GM12864 (cell line): ENCODE measurements around the gene RPL28.
"Not testable (repeated sequence)": the region's sequence is repeated elsewhere in the genome, so short reads cannot be mapped to it uniquely, and the experiment has no call there.

Experiments
- DNase-seq: peaks from one replicate; pipeline ENCODE4 v3.0.0-alpha.2; 2011; ENCODE audit warnings: low read depth
- H3K4me3 ChIP-seq: 2 replicates; pipeline ENCODE4 v1.5.1; 2011; ENCODE audit warnings: mild to moderate bottlenecking, low read depth, low read length, control low read depth
- TF ChIP-seq, protein P1 (sequence below): IDR thresholded peaks from 2 replicates; pipeline ENCODE4 v1.5.1; 2011; ENCODE audit warnings: low read depth, mild to moderate bottlenecking, moderate library complexity, low read length, control low read depth, inconsistent platforms; ENCODE audit errors: missing control alignments

RPL28 gene

DNA sequence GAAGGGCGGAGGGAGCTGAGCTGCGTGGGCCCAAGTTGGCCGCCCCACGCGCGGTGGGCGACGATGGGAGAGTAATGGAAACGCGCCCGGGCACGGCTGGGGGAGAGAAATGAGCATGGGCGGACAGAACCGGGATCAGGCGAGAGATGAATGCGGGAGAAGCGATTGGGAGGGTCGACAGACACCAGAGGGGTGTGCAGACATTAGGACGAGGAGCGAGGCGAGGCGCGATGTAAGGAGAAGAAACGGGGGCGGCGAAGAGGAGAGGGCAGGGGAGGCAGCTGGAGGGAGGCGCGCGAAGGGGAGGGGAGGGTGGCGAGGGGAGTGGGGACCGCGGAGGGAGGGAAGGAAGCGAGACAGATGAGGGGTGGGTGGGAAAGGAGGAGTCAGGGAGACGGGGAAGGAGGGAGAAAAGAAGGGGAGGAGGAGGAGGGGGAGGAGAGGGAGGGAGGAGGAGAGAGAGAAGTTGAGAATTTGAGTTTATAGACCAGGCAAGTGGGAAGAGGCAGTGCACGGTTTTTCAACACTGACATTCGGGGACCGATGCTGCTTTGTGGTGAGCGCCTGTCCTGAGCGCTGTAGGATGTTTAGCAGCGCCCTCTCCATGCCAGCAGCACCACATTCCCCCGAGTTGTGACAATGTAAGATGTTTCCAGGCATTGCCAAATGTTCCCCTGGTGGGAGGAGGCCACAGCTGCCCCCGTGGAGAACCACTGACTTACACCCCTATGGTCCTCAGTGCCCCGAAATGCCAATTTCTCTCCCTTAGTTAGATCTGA, 57.5 kb downstream of the RPL28 start, which contains the start of gene SHISA7:
SHISA7 (minus strand) TSS at position 256 of the 779 bp plus-strand sequence. CDS start 437 bp downstream, outside the sequence.
- DNase-seq = no peak
- no peak within 1 kb of the TSS for H3K4me3 ChIP-seq
- TF ChIP-seq, protein P1, sequence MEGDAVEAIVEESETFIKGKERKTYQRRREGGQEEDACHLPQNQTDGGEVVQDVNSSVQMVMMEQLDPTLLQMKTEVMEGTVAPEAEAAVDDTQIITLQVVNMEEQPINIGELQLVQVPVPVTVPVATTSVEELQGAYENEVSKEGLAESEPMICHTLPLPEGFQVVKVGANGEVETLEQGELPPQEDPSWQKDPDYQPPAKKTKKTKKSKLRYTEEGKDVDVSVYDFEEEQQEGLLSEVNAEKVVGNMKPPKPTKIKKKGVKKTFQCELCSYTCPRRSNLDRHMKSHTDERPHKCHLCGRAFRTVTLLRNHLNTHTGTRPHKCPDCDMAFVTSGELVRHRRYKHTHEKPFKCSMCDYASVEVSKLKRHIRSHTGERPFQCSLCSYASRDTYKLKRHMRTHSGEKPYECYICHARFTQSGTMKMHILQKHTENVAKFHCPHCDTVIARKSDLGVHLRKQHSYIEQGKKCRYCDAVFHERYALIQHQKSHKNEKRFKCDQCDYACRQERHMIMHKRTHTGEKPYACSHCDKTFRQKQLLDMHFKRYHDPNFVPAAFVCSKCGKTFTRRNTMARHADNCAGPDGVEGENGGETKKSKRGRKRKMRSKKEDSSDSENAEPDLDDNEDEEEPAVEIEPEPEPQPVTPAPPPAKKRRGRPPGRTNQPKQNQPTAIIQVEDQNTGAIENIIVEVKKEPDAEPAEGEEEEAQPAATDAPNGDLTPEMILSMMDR = no peak

DNA sequence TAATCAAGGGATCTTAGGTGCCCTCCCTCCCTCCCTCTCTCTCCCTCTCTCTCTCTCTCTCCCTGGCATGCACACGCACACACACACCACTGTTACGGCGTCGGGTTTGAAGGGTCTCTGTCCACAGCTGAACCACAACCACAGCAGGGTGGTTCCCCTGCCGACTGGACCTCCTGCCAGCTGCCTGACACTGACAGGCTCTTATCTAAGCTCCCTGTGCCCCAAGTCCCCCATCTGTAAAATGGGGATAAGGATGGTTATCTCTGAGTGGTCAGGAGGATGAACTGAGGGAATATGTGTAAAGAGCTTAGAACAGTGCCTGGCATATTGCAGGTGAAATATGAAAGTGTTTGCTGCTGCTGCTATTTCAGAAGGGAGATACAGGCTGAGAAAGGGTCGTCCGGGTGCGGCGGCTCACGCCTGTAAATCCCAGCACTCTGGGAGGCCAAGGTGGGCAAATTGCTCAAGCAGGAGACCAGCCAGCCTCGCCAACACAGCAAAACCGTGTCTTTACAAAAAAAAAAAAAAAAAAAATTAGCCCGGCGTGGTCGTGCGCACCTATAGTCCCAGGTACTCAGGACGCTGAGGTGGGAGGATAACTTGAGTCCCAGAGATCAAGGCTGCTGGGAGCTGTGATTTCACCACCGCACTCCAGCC, 58.2 kb downstream of the RPL28 start:
- DNase-seq = no peak
- H3K4me3 ChIP-seq = no peak overlapping the region
- TF ChIP-seq, protein P1 = no peak

DNA sequence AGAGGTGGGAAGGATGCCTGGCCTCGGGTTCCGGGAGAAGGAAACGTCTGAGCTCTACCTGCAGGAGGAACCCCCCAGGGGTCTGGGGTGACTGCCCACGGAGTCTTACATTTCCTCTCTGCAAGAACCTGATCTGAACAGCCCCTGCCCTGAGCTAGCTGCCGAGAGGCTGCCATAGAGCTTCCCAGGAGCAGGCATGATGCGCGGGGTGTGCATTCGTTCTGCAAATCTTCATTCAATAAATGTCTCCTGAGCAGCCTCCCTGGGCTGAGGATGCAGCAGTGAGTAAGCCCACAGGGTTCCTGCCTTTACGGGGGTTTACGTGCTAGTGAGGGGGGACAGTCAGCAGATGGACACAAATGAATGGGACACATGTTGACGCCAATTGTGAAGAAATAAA, 58.9 kb downstream of the RPL28 start:
- TF ChIP-seq, protein P1 = no peak
- DNase-seq = no peak
- H3K4me3 ChIP-seq = no peak overlapping the region

DNA sequence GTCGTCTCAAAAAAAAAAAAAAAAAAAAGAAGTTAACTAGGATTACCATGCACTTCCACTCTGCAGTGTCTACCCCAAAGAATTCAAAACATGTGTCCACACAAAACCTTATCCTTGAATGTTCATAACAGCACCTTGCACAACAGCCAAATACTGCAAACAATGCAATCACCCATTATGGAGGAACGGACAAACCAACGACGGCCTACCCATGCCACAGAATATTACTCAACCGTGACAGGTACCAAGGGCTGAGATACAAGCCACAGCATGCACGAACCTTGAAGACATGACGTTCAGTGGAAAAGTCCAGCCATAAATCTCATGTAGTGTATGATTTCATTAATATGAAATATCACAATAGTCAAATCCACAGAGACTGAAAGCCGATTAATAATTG, 60.3 kb downstream of the RPL28 start:
- TF ChIP-seq, protein P1 = no peak
- H3K4me3 ChIP-seq = no peak overlapping the region
- no peak for DNase-seq

DNA sequence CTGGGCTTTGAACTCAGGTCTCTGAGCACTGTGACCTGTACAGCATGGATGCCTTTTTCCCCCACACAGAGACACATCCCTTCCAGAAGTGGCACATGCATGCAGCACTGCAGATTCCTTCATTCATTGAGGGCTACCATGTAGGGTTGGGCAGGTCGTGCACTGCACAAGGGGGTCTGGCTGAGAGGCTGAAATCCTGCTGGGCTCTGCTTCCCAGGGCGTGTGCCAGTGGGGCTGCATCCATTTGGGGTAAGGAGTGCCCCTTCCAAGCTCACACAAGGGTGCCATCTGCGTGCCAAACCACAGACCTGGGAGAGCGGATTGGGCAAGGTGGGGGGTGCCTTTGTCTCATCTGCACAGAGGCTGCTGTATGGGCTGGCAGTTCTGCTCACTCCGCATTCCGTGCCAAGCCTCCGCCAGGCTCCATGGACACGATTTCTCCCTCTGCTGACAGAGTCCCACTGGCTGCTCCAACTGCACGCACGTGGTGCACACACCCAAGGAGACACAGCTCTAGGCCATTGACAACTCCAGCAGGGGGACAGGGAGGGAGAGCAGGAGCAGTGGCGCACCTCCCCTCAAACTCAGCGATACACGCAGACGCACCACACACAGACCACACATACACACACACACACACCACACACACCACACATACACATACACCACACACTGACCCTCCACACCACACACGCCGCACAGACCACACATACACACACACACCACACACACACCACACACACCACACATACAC, 61.9 kb downstream of the RPL28 start:
- no peak overlapping the region for H3K4me3 ChIP-seq
- no peak for DNase-seq
- TF ChIP-seq, protein P1 = no peak

DNA sequence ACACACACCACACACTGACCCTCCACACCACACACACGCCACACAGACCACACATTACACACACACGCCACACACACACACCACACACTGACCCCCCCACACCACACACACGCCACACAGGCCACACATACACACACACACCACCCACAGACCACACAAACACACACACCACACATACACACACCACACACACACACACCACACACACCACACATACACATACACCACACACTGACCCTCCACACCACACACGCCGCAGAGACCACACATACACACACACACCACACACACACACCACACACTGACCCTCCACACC, 62.4 kb downstream of the RPL28 start:
- not testable (repeated sequence) for DNase-seq, H3K4me3 ChIP-seq

DNA sequence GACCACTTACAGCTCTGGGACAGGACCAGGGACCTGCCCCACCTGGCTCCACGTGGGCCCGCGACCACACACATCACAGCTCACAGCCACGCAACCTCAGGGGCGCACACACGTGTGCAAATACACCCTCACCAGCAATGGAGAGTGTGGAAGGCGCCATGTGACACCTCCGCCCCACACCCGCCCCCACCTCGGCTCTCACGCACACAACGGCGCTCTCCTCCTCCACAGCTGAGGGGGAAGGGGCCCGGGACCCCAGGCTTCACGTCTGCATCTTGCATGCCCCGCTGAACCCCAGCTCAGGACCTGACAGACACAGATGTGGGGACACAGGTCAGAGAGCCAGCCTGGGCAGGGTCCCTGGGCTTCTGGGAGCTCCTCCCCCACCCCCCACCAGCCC, 63.7 kb downstream of the RPL28 start:
- H3K4me3 ChIP-seq = no peak overlapping the region
- no peak for DNase-seq
- TF ChIP-seq, protein P1 = no peak
